Kidney (tissue), 14 donors: ENCODE results near the gene HMGN2. TPM values are rescaled to one million over a fixed set of nuclear protein-coding genes. Genes with fewer than 3 reads are reported as not detected.

Experiments
- DNase-seq, 5 donors: peaks; one replicate each; pipeline ENCODE4 v3.0.0-alpha.2; 2013 to 2020
- FAIRE-seq: peaks from 2 replicates; lab custom pipeline; 2012; peaks lifted over from hg19 to GRCh38; lab: Jason Lieb, UNC
- H3K27ac ChIP-seq, 2 donors: one replicate each; pipeline ENCODE4 v1.7.0; 2013; ENCODE audit warnings: low read depth in 2 of 2, low read length in 2 of 2, inconsistent platforms in 1 of 2
- H3K27me3 ChIP-seq: one replicate; pipeline ENCODE4 v1.7.1; 2013; ENCODE audit warnings: low read length, inconsistent platforms; ENCODE audit not compliant: control insufficient read depth, insufficient read depth
- H3K36me3 ChIP-seq, 3 donors: one replicate each; pipeline versions ENCODE4 v1.7.0 to v1.7.1; 2013; ENCODE audit warnings: low read length in 3 of 3, control low read depth in 1 of 3, inconsistent platforms in 1 of 3; ENCODE audit not compliant: insufficient read depth in 3 of 3, control insufficient read depth in 2 of 3
- H3K4me1 ChIP-seq, 3 donors: one replicate each; pipeline versions ENCODE4 v1.7.0 to v1.7.1; 2013; ENCODE audit warnings: low read length in 3 of 3, inconsistent platforms in 1 of 3, low read depth in 1 of 3; ENCODE audit not compliant: control insufficient read depth in 2 of 3, insufficient read depth in 2 of 3
- H3K4me3 ChIP-seq, 3 donors: one replicate each; pipeline versions ENCODE4 v1.7.0 to v1.8.1; 2013; ENCODE audit warnings: low read length in 3 of 3, control low read depth in 1 of 3, inconsistent platforms in 1 of 3
- H3K9ac ChIP-seq, 3 donors: one replicate each; pipeline versions ENCODE4 v1.7.0 to v1.7.1; 2013; ENCODE audit warnings: low read length in 3 of 3, control low read depth in 1 of 3, inconsistent platforms in 1 of 3
- H3K9me3 ChIP-seq, 3 donors: one replicate each; pipeline versions ENCODE4 v1.7.0 to v1.7.1; 2013; ENCODE audit warnings: low read length in 3 of 3, control low read depth in 1 of 3, inconsistent platforms in 1 of 3; ENCODE audit not compliant: control insufficient read depth in 2 of 3, insufficient read depth in 1 of 3
- CTCF ChIP-seq: IDR thresholded peaks from 3 replicates; pipeline ENCODE4 v1.5.1; 2012; ENCODE audit warnings: mild to moderate bottlenecking, moderate library complexity, borderline replicate concordance; ENCODE audit not compliant: insufficient read depth; ENCODE audit errors: extremely low read depth
- intact Hi-C: fragments of 100-400 bp; cut with DNase I; formaldehyde crosslinking; loops from one replicate; pipeline ENCODE4 v1.11.1; 2022
- polyA plus RNA-seq: library from polyadenylated mRNA; stranded (reverse); fragments of 350-450 nt; fragmentation: Illumina TruSeq; extraction: RNeasy Lipid Tissue Mini Kit (QIAGEN cat#74804); gene quantifications from one replicate; pipeline ENCODE4 v1.2.3, GENCODE V29; 2014; ENCODE audit warnings: low read depth, low replicate concordance; ENCODE audit not compliant: insufficient read depth
- total RNA-seq: library from RNA; stranded (reverse); fragmentation: NEBNext Ultra II Directional; extraction: Animal tissue kit (Norgen Biotek cat#: 25700); gene quantifications from one replicate; pipeline ENCODE4 v1.2.1, GENCODE V29; 2021
- donor health status: control.
- donor health status: control.
- donor health status: control.
- donor health status: control.
- donor health status: control.
- donor health status: DM: yes; HTN: yes; CAD: no.
- donor health status: Normal renal cell carcinoma (clear cell type).

HMGN2 gene
- total and polyA plus RNA-seq, 2 donors from 2014 or later = 362 to 413 TPM

- Histone ChIP-seq H3K9me3 (no peaks in the 10 kb centered on the region), H3K9ac (no peak overlapping the region), H3K4me3 (no peak overlapping the region), H3K27ac (no peak overlapping the region), H3K36me3 (peaks cover 2 to 24% (median 4%) of the 10 kb centered on the region in 3 donors), H3K27me3 (no peaks in the 10 kb centered on the region), H3K4me1 (no peaks in the 10 kb centered on the region)
- FAIRE-seq = no peak
- no peak for TF ChIP-seq CTCF
- no peak for DNase-seq
- intact Hi-C loops = no loop called here
Measured at GRCh38 chr1:26452459-26453183, 19.6 kb upstream of the HMGN2 start.

- no peak for TF ChIP-seq CTCF
- Histone ChIP-seq H3K4me3 (no peak overlapping the region), H3K27me3 (no peaks in the 10 kb centered on the region), H3K36me3 (peaks cover 0 to 32% (median 16%) of the 10 kb centered on the region in 3 donors), H3K9ac (no peak overlapping the region), H3K9me3 (no peaks in the 10 kb centered on the region), H3K4me1 (no peaks in the 10 kb centered on the region), H3K27ac (no peak overlapping the region)
- FAIRE-seq (no peak), DNase-seq (no peak)
- intact Hi-C loops = no loop called here
Measured at GRCh38 chr1:26459148-26459547, 13.1 kb upstream of the HMGN2 start.

GRCh38 chr1:26459573-26460031, 12.6 kb upstream of the HMGN2 start:
- FAIRE-seq = no peak
- Histone ChIP-seq H3K9ac (no peak overlapping the region), H3K27me3 (no peaks in the 10 kb centered on the region), H3K9me3 (no peaks in the 10 kb centered on the region), H3K27ac (no peak overlapping the region), H3K4me1 (no peaks in the 10 kb centered on the region), H3K4me3 (no peak overlapping the region), H3K36me3 (peaks cover 0 to 32% (median 16%) of the 10 kb centered on the region in 3 donors)
- intact Hi-C loops = no loop called here
- TF ChIP-seq CTCF = no peak
- DNase-seq = no peak
